H1 (cell line): ENCODE results near the gene FOXP2. TPM values are rescaled to one million over a fixed set of nuclear protein-coding genes. Genes with fewer than 3 reads are reported as not detected.

Experiments used
- CTCF ChIA-PET: fragments of 300-600 bp; sonication (Branson Sonifier 250); formaldehyde crosslinking; loops from one replicate; lab custom pipeline; 2021; ENCODE audit not compliant: partially characterized antibody; lab: Charles Lee
- POLR2A ChIA-PET: fragments of 300-600 bp; sonication (Branson Sonifier 250); formaldehyde crosslinking; loops from one replicate; lab custom pipeline; 2021; ENCODE audit warnings: inconsistent platforms; ENCODE audit not compliant: partially characterized antibody; lab: Charles Lee
- DNase-seq, 2 experiments: peaks; one replicate each; pipeline versions ENCODE4 v3.0.0 to v3.0.0-alpha.2; 2010 to 2022; ENCODE audit warnings: low spot score in 2 of 2, low read depth in 1 of 2, mixed read lengths in 1 of 2
- FAIRE-seq: peaks from 2 replicates; lab custom pipeline; 2011; peaks lifted over from hg19 to GRCh38; lab: Jason Lieb, UNC
- H2AFZ ChIP-seq: 2 replicates; pipeline ENCODE4 v1.8.1; 2012; ENCODE audit warnings: low read length, inconsistent platforms
- H2AK5ac ChIP-seq: 2 replicates; pipeline ENCODE4 v1.6.1; 2013; ENCODE audit warnings: low read depth, low read length
- H2BK120ac ChIP-seq: replicated peaks from 2 replicates; pipeline ENCODE3; 2013; ENCODE audit warnings: low read depth, low read length, inconsistent platforms
- H2BK12ac ChIP-seq: 2 replicates; pipeline ENCODE4 v1.6.1; 2013; ENCODE audit warnings: low read depth, low read length
- H2BK15ac ChIP-seq: 2 replicates; pipeline ENCODE4 v1.6.1; 2013; ENCODE audit warnings: low read length
- H2BK20ac ChIP-seq: 2 replicates; pipeline ENCODE4 v1.6.1; 2013; ENCODE audit warnings: low read length
- H2BK5ac ChIP-seq: 2 replicates; pipeline ENCODE4 v1.6.1; 2013; ENCODE audit warnings: low read depth, low read length
- H3K14ac ChIP-seq: 2 replicates; pipeline ENCODE4 v1.6.1; 2013; ENCODE audit warnings: inconsistent platforms; ENCODE audit not compliant: insufficient read length
- H3K18ac ChIP-seq: 2 replicates; pipeline ENCODE4 v1.6.1; 2013; ENCODE audit warnings: low read length; ENCODE audit errors: extremely low read depth
- H3K23ac ChIP-seq: 2 replicates; pipeline ENCODE4 v1.6.1; 2013; ENCODE audit warnings: inconsistent platforms; ENCODE audit not compliant: insufficient read length
- H3K23me2 ChIP-seq: 2 replicates; pipeline ENCODE4 v1.6.1; 2013; ENCODE audit warnings: low read depth, low read length
- H3K27ac ChIP-seq: 2 replicates; pipeline ENCODE4 v1.6.1; 2011; ENCODE audit warnings: low read depth, low read length, inconsistent platforms
- H3K27me3 ChIP-seq, 4 experiments: replicated peaks in 1 of 4; 1 replicate in 1 of 4; 2 replicates in 3 of 4; pipeline versions ENCODE4 v1.6.1 to v1.8.1; 2011 to 2013; ENCODE audit warnings: low read length in 3 of 4, mild to moderate bottlenecking in 3 of 4, inconsistent platforms in 2 of 4, mixed read lengths in 2 of 4, moderate library complexity in 1 of 4; ENCODE audit not compliant: control insufficient read depth in 3 of 4, insufficient read depth in 3 of 4; ENCODE audit errors: extremely low read depth in 1 of 4
- H3K36me3 ChIP-seq, 4 experiments: 2 replicates each; pipeline versions ENCODE4 v1.6.1 to v1.8.1; 2011 to 2013; ENCODE audit warnings: mild to moderate bottlenecking in 4 of 4, low read length in 3 of 4, moderate library complexity in 2 of 4, control low read depth in 1 of 4, inconsistent platforms in 1 of 4; ENCODE audit not compliant: insufficient read depth in 4 of 4, control insufficient read depth in 2 of 4
- H3K4ac ChIP-seq: replicated peaks from 2 replicates; pipeline ENCODE3; 2013; ENCODE audit warnings: low read length, low read depth, mixed read lengths, inconsistent platforms; ENCODE audit not compliant: insufficient read length
- H3K4me1 ChIP-seq, 4 experiments: replicated peaks in 1 of 4; 1 replicate in 1 of 4; 2 replicates in 3 of 4; pipeline versions ENCODE4 v1.6.1 to v1.8.1; 2011 to 2013; ENCODE audit warnings: low read length in 3 of 4, inconsistent platforms in 2 of 4, mixed read lengths in 1 of 4; ENCODE audit not compliant: insufficient read depth in 4 of 4, control insufficient read depth in 3 of 4
- H3K4me2 ChIP-seq, 2 experiments: 2 replicates each; pipeline versions ENCODE4 v1.6.1 to v1.8.1; 2011 to 2013; ENCODE audit warnings: low read depth in 2 of 2, low read length in 2 of 2, control low read depth in 1 of 2, inconsistent platforms in 1 of 2, mild to moderate bottlenecking in 1 of 2; ENCODE audit not compliant: insufficient read depth in 1 of 2
- H3K4me3 ChIP-seq, 4 experiments: fragments of 200-600, 300-600 bp in 1 of 4; sonication (generic), shearing (Covaris generic), sonication (Bioruptor Twin) in 1 of 4; 2 replicates each; pipeline versions ENCODE4 v1.5.1 to v1.8.1; 2011 to 2016; ENCODE audit warnings: low read length in 4 of 4, low read depth in 3 of 4, control low read depth in 2 of 4, inconsistent platforms in 2 of 4, mild to moderate bottlenecking in 2 of 4, mixed read lengths in 1 of 4, moderate library complexity in 1 of 4; ENCODE audit not compliant: insufficient read depth in 2 of 4; ENCODE audit errors: extremely low read depth in 1 of 4
- H3K56ac ChIP-seq: replicated peaks from 2 replicates; pipeline ENCODE3; 2013; ENCODE audit warnings: low read depth, mild to moderate bottlenecking, mixed read lengths, low read length, inconsistent platforms; ENCODE audit not compliant: insufficient read length
- H3K79me1 ChIP-seq: 2 replicates; pipeline ENCODE4 v1.6.1; 2013; ENCODE audit warnings: low read depth, low read length, control low read depth
- H3K79me2 ChIP-seq, 2 experiments: 2 replicates each; pipeline versions ENCODE4 v1.6.1 to v1.8.1; 2012 to 2013; ENCODE audit warnings: low read length in 2 of 2, mild to moderate bottlenecking in 2 of 2, inconsistent platforms in 1 of 2; ENCODE audit not compliant: insufficient read depth in 2 of 2, control insufficient read depth in 1 of 2
- H3K9ac ChIP-seq, 4 experiments: replicated peaks in 1 of 4; 1 replicate in 1 of 4; 2 replicates in 3 of 4; pipeline versions ENCODE4 v1.6.1 to v1.8.1; 2011 to 2013; ENCODE audit warnings: low read depth in 3 of 4, low read length in 3 of 4, control low read depth in 2 of 4, mild to moderate bottlenecking in 2 of 4, moderate library complexity in 2 of 4, inconsistent platforms in 1 of 4; ENCODE audit errors: extremely low read depth in 1 of 4
- H3K9me3 ChIP-seq, 2 experiments: 2 replicates each; pipeline versions ENCODE4 v1.6.1 to v1.8.1; 2012 to 2013; ENCODE audit warnings: mild to moderate bottlenecking in 2 of 2, moderate library complexity in 2 of 2, control low read depth in 1 of 2, inconsistent platforms in 1 of 2, low read depth in 1 of 2, low read length in 1 of 2, mixed read lengths in 1 of 2; ENCODE audit not compliant: insufficient read depth in 2 of 2
- H4K20me1 ChIP-seq, 2 experiments: replicated peaks in 1 of 2; 2 replicates each; pipeline versions ENCODE3 to v1.8.1; 2011 to 2013; ENCODE audit warnings: inconsistent platforms in 2 of 2, low read length in 2 of 2, mild to moderate bottlenecking in 1 of 2; ENCODE audit not compliant: insufficient read depth in 2 of 2, control insufficient read depth in 1 of 2
- H4K5ac ChIP-seq: 2 replicates; pipeline ENCODE4 v1.6.1; 2013; ENCODE audit warnings: low read length, low read depth, mixed read lengths, inconsistent platforms; ENCODE audit not compliant: insufficient read length
- H4K8ac ChIP-seq: 2 replicates; pipeline ENCODE4 v1.8.0; 2013; ENCODE audit warnings: mild to moderate bottlenecking, moderate library complexity, low read length, inconsistent platforms; ENCODE audit not compliant: insufficient read depth; ENCODE audit errors: extremely low read depth
- H4K91ac ChIP-seq: replicated peaks from 2 replicates; pipeline ENCODE3; 2013; ENCODE audit warnings: low read length, mixed read lengths, inconsistent platforms; ENCODE audit not compliant: insufficient read length
- BCL11A ChIP-seq, 2 experiments: IDR thresholded peaks; one replicate each; pipeline ENCODE4 v1.6.1; 2011; ENCODE audit warnings: low read depth in 2 of 2, low read length in 2 of 2, mild to moderate bottlenecking in 2 of 2
- CBX8 ChIP-seq: fragments of 300-800, 300-1000 bp; sonication (generic); IDR thresholded peaks from 2 replicates; pipeline ENCODE4 v1.7.1; 2016; ENCODE audit warnings: low read depth, low read length, borderline replicate concordance
- GTF2F1 ChIP-seq: IDR thresholded peaks from 2 replicates; pipeline ENCODE4 v1.6.1; 2012; ENCODE audit warnings: low read depth, low read length, improper control_type of control experiment, borderline replicate concordance
- HDAC6 ChIP-seq: IDR thresholded peaks from one replicate; pipeline ENCODE4 v1.7.1; 2012; ENCODE audit warnings: low read depth, mild to moderate bottlenecking, inconsistent platforms, low read length, moderate library complexity
- WGBS, 2 experiments: shearing (Covaris generic) in 1 of 2; methylation state at CpG; one replicate each; pipeline versions ENCODE4 v1.1.6 to v1.1.7; 2013 to 2015; ENCODE audit warnings: low lambda C conversion rate in 2 of 2, mixed read lengths in 2 of 2, inconsistent platforms in 1 of 2, low coverage in 1 of 2, missing lambda C conversion rate in 1 of 2; ENCODE audit not compliant: insufficient replicate concordance in 2 of 2, insufficient coverage in 1 of 2, insufficient read length in 1 of 2; ENCODE audit errors: extremely low coverage in 1 of 2, missing lambda C conversion rate in 1 of 2; 5-methylcytosine and 5-hydroxymethylcytosine counted together
- polyA plus RNA-seq, 7 experiments: library from polyadenylated mRNA; depleted of rRNA in 3 of 7; stranded (reverse) in 5 of 7; unstranded in 2 of 7; fragments of >200 nt in 5 of 7; fragments of 200-250 nt in 2 of 7; gene quantifications; 1 replicate in 5 of 7; 2 replicates in 1 of 7; 4 replicates in 1 of 7; pipeline versions ENCODE4 v1.2.1 to v1.2.3, GENCODE V29; 2011 to 2013; ENCODE audit warnings: missing spikeins in 2 of 7, mixed read lengths in 2 of 7
- total RNA-seq: library from RNA; stranded (reverse); fragmentation: NEBNext Ultra II Directional; extraction: Animal tissue kit (Norgen Biotek cat#: 25700); gene quantifications from 2 replicates; pipeline ENCODE4 v1.2.1, GENCODE V29; 2021

The FOXP2 gene
- total and polyA plus RNA-seq, 2 of the 8 experiments (the other 6 are each of a cell fraction or from before 2014, with no cell fraction given): 0.09 to 0.43 TPM

DNA sequence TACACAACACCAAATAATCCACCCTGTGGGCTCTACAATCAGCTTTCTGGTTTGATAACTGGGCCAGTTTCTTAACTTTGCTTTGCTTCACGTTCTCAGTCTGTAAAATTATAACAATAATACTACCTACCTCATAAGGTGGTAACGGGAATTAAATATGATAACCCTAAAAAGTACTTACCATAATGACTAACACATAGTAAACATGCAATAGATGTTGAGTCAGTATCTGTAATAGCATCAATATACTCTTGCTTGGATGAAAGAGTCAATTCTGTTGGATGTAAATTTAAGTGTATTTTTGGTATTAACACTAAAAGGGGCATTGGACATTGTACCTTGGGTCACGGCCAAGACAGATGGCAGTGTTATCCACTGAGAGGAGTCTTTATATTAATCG, 160.5 kb downstream of the FOXP2 start:
- H3K9me3 ChIP-seq: no peaks in the 10 kb centered on the region
- no peak overlapping the region for H4K5ac ChIP-seq
- no peak overlapping the region for H2AFZ ChIP-seq
- no peaks in the 10 kb centered on the region for H3K79me1 ChIP-seq
- H2BK12ac ChIP-seq: no peak overlapping the region
- WGBS, 2 experiments: 93% methylated on average over 4 of the region's 4 CpGs; no CpG with 5 or more reads in 1 of the 2 experiments
- H4K91ac ChIP-seq: no peak overlapping the region
- FAIRE-seq (no peak), DNase-seq (no peak)
- H2BK20ac ChIP-seq: no peak overlapping the region
- POLR2A ChIA-PET: no interaction called here
- no peak overlapping the region for H3K23ac ChIP-seq
- no peak overlapping the region for H3K4ac ChIP-seq
- H2BK15ac ChIP-seq: no peak overlapping the region
- H3K36me3 ChIP-seq: no peaks in the 10 kb centered on the region
- CTCF ChIA-PET: no interaction called here
- no peak overlapping the region for H4K8ac ChIP-seq
- H3K18ac ChIP-seq: no peak overlapping the region
- no peaks in the 10 kb centered on the region; a peak in 1 of 7 replicates for H3K4me1 ChIP-seq
- H3K4me3 ChIP-seq: no peak overlapping the region
- no peaks in the 10 kb centered on the region for H3K23me2 ChIP-seq
- H3K27ac ChIP-seq: no peak overlapping the region
- H2BK120ac ChIP-seq: no peak overlapping the region
- no peaks in the 10 kb centered on the region for H3K27me3 ChIP-seq
- no peak overlapping the region for H3K14ac ChIP-seq
- no peak overlapping the region for H2BK5ac ChIP-seq
- H2AK5ac ChIP-seq: no peak overlapping the region
- H3K79me2 ChIP-seq: no peaks in the 10 kb centered on the region
- H4K20me1 ChIP-seq: no peaks in the 10 kb centered on the region
- no peak for TF ChIP-seq HDAC6
- TF ChIP-seq BCL11A (IDR thresholded peaks at IDR 0.05; ENCODE audit: low read depth in 2 of 2, low read length in 2 of 2): no peak
- TF ChIP-seq GTF2F1: no peak
- TF ChIP-seq CBX8: no peak
- H3K56ac ChIP-seq: no peak overlapping the region
- no peak overlapping the region for H3K4me2 ChIP-seq
- H3K9ac ChIP-seq: no peak overlapping the region
